Gastroesophageal sphincter (tissue), 3 donors: ENCODE data around the gene SLU7.

Source experiments
- CTCF ChIP-seq, 4 experiments: fragments of 200-600 bp in 2 of 4; fragments of 450-650 bp in 2 of 4; sonication (generic) in 1 of 4; IDR thresholded peaks; one replicate each; pipeline ENCODE4 v1.5.1; 2017 to 2019; ENCODE audit warnings: antibody characterized with exemption in 4 of 4, mild to moderate bottlenecking in 2 of 4, moderate library complexity in 2 of 4
- POLR2A ChIP-seq, 2 donors: fragments of 450-650 bp; IDR thresholded peaks; one replicate each; pipeline ENCODE4 v1.6.1; 2017; ENCODE audit warnings: antibody characterized with exemption in 2 of 2, mild to moderate bottlenecking in 2 of 2, moderate library complexity in 1 of 2
- POLR2AphosphoS5 ChIP-seq: sonication (generic); formaldehyde crosslinking; IDR thresholded peaks from one replicate; pipeline ENCODE4 v1.6.1; 2017; ENCODE audit warnings: antibody characterized with exemption

GRCh38 chr5:160384681-160385080 lies 34.2 kb downstream of the SLU7 start:
- TF ChIP-seq CTCF (IDR thresholded peaks at IDR 0.05) = no peak
- no peak for TF ChIP-seq POLR2AphosphoS5
- TF ChIP-seq POLR2A (IDR thresholded peaks at IDR 0.05) = no peak
